NCI-H2196 (cell line): ENCODE data around the gene SLC6A20.

ENCODE experiments used
- DNase-seq: peaks from one replicate; lab custom pipeline; 2025; ENCODE audit not compliant: unreplicated experiment; lab: John Stamatoyannopoulos, UW

SLC6A20 gene

GRCh38 chr3:45779746-45780735, 16.3 kb downstream of the SLC6A20 start:
- no peak for DNase-seq

- DNase-seq, result no peak
Measured at GRCh38 chr3:45778761-45779201, 17.6 kb downstream of the SLC6A20 start.

- no peak for DNase-seq
Measured at GRCh38 chr3:45777746-45778386, 18.5 kb downstream of the SLC6A20 start.

- no peak for DNase-seq
Measured at GRCh38 chr3:45777111-45777745, 19.1 kb downstream of the SLC6A20 start.

GRCh38 chr3:45776611-45777010, 19.7 kb downstream of the SLC6A20 start:
- no peak for DNase-seq

GRCh38 chr3:45776301-45776595, 20.1 kb downstream of the SLC6A20 start:
- DNase-seq, result no peak

- DNase-seq, result no peak
Measured at GRCh38 chr3:45775571-45776300, 20.6 kb downstream of the SLC6A20 start.

- DNase-seq, result no peak
Measured at GRCh38 chr3:45774581-45775521, 21.5 kb downstream of the SLC6A20 start.

GRCh38 chr3:45773714-45774449, 22.5 kb downstream of the SLC6A20 start:
- DNase-seq, result no peak

- no peak for DNase-seq
Measured at GRCh38 chr3:45773072-45773471, 23.3 kb downstream of the SLC6A20 start.

GRCh38 chr3:45772341-45773035, 23.8 kb downstream of the SLC6A20 start:
- DNase-seq, result no peak

GRCh38 chr3:45771831-45772230, 24.5 kb downstream of the SLC6A20 start:
- DNase-seq, result no peak

- DNase-seq, result no peak
Measured at GRCh38 chr3:45771166-45771775, 25.1 kb downstream of the SLC6A20 start.

GRCh38 chr3:45765958-45766357, 30.4 kb downstream of the SLC6A20 start:
- no peak for DNase-seq

GRCh38 chr3:45765266-45765851, 31.0 kb downstream of the SLC6A20 start:
- no peak for DNase-seq

GRCh38 chr3:45763303-45763675, 33.0 kb downstream of the SLC6A20 start:
- DNase-seq, result no peak

- no peak for DNase-seq
Measured at GRCh38 chr3:45762647-45763302, 33.6 kb downstream of the SLC6A20 start.

GRCh38 chr3:45761831-45762230, 34.5 kb downstream of the SLC6A20 start:
- no peak for DNase-seq
